NOMO-1 treated with dmso at 0.1 percent for 144 hours (cell line): ENCODE data around the gene EVC2.

Experiments
- DNase-seq: peaks from one replicate; lab custom pipeline; 2025; ENCODE audit not compliant: unreplicated experiment; lab: John Stamatoyannopoulos, UW

Gene EVC2

DNA sequence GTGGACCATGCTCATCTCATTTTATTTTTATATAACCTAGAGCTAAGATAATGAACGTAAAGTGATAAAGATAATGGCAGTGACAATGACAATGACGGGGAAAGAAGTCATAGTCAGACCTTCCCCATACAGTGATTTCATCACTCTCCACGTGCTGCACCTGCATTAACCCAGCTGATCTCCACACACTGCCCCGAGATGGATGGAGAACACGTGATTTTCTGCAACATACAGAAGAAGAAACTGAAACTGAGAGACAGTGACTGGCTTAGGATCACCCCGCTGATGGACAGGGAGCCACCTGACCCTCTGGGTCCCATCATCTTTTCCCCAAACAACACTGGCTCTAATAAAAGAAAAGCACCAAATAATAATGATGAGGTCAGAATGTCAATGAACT, 22.0 kb downstream of the EVC2 start:
- DNase-seq: no peak

DNA sequence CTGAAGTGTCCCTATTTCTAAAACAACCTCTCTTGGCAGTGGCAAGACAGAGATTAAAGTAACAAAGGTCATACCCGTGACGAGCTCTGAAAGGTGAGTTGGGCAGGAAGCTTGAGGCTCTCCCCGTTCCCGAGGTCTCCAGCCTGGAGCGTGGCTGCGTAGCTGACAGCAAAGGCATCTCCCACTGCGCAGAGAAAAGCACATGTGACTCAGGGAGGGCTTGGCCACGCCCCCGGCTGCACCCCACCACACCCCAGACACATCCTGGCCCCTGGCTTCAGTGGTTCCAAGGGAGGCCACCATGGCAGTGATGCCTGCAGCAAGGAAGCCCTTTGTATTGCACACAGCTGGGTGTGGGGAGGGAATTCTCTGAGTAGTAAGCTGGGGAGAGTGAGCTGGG, 23.1 kb downstream of the EVC2 start:
- no peak for DNase-seq

DNA sequence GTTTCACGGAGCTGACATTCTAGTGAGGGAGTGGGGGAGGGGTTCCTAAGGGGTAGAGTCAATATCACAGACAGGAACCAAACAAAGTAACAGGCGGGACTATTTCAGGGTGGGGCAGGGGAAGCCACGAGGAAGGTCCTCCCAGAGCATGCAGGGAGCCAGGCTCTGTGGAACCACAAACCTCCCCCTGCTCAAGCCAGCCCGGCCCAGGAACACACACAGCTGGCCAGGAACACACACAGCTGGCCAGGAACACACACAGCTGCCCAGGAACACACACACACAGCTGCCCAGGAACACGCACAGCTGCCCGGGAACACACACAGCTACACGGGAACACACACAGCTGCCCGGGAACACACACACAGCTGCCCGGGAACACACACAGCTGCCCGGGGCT, 24.8 kb downstream of the EVC2 start:
- DNase-seq: no peak

DNA sequence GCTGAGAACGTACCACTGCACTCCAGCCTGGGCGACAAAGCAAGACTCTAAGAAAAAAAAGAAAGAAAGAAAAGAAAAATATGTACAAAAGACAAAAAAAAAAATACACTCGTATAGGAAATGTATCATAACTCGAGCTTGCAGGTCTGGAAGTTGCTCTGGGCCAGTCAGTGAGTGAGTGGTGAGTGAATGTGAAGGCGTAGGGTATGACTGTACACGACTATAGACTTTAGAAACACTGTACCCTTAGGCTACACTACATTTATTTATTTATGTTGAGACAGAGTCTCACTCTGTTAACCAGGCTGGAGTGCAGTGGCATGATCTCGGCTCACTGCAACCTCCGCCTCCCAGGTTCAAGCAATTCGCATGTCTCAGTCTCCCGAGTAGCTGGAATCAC, 29.4 kb downstream of the EVC2 start:
- no peak for DNase-seq

DNA sequence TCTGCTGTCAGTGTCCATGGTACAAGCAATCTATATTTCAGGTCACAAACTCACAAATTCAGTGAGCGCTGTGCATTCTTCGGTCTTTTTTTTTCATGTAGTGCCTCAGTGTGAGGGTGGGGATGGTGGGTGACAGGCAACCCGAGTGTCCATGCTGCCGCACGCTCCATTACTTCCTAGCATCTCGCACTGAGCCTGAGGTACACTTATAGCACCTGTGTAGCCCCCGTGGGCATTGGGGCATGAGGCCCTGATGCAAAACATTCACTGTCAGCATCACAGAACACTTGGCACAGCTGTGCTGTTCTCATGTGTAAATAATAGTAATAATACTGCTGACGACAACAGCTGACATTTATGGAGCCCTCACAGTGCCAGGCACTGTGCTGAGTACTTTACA, 31.6 kb downstream of the EVC2 start:
- DNase-seq: no peak

DNA sequence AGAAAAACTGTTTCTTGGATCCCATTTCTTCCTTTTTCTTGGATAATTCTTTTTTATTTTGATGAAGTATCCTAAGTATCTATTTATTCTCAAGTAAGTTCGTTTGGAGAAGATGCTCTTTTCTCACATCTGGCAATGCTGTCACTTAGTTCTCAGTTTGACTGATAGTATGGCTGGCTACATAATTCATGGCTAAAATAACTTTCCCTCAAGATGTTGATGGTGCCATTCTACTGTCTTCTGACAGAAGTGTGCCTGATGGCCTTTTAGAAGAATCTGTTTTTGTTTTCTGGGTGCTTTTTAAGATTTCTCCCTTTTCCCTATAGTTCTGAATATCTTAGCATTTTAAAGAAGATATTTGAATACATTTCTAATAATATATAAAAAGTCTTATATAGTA, 41.6 kb downstream of the EVC2 start:
- DNase-seq: no peak

DNA sequence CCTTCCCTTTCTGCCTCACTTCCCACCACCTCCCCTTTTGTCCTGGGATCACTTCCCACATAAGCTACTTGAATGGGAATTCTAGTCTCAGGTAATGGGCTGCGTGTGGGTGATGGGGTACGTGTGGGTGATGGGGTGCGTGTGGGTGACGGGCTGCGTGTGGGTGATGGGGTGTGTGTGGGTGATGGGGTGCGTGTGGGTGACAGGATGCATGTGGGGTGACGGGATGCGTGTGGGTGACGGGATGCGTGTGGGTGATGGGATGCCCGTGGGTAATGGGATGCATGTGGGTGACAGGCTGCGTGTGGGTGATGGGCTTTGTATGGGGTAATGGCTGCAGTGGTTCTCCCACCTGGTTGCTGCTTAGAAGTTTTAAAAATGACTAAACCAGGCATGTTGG, 43.6 kb downstream of the EVC2 start:
- DNase-seq: no peak

DNA sequence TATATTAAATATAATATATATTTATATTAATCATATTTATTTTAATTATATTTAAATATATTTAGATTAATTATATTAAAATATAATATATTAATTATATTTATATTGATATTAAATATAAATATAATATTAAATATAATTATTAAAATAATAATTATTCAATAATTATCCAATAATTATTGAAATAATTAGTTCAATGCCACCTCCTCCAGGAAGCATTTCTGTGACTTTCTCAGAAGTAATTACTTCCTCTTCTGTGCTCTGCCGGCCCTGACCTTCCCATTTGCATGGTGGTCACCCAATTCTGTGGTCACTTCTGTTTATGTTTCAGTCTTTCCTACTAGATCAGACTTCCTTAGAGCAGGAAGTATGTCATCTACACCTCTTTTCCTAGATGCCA, 45.8 kb downstream of the EVC2 start:
- no peak for DNase-seq

DNA sequence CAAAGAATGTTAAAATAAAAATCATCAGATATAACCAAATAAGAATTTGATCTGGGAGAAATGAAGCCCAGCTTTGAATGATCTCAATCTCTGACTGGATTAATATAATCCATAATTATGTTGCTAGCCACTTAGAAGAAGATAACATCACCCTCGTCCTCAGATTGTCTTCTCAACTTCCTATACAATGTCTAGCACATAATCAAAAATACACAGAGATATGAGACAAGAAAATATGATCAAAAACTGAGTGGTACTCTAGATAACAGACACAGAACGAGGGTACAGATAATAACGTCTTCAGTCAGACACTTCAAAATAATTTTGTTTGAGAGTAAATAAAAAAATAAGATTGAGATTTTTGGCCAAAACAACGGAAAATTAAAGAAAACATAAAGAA, 47.1 kb downstream of the EVC2 start:
- no peak for DNase-seq

DNA sequence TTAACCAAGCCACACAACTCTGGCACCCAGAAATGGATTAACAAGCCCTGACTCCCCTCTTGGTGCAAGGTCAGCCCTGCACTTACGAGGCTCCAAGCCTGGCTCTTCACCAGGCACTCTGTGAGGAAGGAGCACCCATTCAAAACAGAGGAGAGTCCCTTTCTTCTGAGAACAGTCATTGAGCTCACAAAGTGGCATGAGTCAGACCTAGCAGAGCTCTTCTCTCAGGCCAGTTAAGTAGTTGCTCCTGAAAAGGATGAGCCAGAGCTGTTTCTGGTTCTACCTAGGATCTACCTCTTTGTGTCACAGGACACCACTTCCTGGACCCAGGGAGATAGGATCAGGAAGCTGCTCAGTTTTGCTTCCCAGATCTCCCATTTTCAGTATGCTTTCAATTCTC, 48.2 kb downstream of the EVC2 start:
- DNase-seq: no peak

DNA sequence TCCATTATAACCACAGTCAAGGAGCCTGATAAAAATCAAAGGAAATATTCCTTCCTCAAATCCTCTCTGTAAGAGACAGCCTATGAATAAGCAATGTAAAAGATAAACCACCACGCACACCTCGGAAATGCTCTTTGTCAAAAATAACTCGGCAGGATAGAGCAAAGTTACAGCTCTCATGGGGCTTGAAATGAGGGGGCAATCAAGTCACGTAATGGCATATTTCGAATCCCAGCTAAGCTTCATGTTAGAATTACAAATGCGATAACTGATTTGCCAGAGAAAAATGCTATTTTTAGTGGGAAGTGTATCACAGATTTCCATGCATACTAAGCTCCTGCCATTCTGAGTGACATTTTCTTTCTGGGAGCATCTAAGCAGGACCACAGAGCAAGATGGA, 49.4 kb downstream of the EVC2 start:
- no peak for DNase-seq

DNA sequence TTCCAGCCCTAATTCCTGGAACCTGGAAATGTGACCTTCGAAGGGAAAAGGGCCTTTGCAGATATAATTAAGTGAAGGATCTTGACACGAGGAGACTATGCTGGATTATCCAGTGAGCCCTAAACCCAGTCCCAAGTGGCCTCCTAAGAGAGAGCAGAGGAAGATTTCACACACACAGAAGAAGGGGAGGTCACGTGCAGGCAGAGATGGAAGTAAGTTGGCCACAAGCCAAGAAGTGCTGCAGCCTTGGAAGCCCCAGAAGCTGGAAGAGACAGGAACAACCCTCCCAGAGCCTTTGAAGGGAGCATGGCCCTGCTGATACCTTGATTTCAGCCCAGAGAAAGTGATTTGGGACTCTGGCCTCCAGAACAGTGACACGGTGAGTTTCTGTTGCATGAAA, 51.9 kb downstream of the EVC2 start:
- DNase-seq: no peak

DNA sequence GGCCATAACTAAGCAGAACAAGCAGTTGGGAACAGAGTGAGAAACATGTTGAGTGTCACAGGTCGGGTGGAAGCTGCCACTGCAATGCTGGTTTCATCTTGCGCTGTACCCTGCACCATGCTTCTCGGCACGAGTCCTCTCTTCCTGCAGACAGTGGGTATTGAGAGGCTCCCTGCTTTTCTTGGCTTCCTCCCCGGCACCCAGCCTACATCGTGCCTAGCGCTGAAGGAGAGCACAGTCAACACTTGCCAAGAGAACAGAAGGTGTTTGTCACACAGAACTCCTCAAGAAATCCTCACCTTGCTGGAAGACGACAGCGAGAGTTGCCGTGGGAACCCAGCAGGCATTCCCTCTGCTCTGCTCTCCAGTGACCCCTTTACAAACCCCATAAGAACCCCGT, 53.6 kb downstream of the EVC2 start:
- DNase-seq: no peak

DNA sequence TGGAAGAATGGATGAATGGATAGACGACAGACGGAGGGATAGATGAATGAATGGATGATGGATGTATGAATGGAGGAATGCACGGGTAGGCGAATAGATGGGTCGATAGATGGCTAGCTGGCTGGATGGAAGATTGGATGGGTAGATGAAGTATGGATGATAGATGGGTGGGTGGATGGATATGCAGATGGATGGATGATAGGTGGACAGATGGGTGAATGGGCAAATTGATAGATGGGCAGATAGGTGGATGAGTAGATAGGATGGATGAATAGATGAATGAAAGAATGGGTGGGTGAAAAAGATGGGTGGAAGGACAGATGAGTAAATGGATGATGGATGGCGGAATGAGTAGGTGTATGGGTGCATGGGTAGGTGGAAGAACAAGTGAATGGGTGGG, 57.3 kb downstream of the EVC2 start:
- DNase-seq: no peak

DNA sequence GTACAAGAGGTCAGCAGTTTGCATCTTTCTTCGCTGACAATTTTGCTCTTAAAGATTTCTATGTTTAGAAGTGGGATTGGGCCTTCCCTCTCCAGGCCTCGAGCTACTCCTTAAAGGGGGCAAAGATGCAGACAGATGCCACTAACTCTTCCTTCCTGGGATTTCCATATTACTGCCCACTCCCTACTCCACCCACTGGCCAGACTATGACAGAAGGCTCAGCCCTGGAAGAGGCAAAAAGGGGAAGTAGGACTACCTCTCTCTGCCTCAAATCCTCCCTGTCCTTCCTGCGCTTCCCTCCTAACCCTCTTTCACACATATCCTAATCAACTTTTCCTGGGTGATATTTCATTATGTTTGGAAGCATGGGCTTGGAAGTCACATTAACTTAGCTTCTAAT, 58.3 kb downstream of the EVC2 start:
- no peak for DNase-seq

DNA sequence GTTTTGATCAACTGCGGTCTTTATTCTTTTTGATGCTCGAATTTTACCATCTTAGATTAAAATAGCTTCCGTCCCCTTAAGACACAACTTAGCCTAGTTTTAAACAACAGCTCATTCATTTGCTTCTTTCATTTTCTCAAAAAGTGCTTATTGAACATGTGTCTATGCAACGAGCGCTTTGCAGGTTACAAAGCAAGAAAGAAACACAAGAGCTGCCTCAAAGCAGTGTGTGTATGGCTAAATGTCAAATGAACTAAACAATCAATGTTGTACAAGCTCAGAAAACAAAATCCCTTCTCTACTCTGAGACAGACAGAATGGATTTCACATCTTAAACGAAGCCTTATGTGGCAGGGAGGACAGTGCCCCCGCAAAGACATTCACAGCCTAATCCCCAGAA, 61.0 kb downstream of the EVC2 start:
- DNase-seq: no peak

DNA sequence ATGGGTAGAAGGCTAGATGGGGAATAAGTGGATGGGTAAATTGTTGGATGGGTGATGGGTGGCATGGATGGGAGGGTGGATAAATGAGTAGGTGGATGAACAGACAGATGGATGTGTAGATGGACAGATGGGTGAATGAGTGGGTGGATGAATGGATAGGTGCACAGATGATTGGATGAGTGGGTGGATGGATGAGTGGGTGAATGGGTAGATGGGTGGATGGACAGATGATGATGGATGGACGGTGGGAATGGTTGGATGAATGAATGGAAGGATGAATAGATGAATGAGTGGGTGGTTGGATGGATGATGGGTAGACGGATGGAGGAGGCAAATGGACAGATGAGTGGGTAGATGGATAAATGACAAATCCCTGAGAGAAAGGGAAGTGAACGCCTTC, 68.3 kb downstream of the EVC2 start:
- no peak for DNase-seq

DNA sequence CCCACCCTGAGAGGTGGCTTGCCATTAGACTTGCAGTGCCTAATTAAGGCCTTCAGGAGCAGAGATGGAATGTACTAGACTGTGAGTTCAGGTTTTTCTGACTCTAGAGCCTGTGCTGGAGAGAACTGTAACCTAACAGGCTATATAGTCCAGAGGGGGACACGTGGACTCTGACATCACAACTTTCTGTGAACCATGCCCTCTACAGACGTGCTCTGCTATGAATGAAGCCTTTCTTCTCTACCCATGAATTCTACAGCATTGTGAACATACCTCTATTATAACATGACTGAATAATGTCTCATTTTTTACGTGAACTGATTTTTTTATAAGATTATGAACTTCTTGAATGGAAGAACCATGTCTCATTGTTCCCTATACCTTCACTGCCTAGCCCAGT, 68.8 kb downstream of the EVC2 start:
- no peak for DNase-seq

DNA sequence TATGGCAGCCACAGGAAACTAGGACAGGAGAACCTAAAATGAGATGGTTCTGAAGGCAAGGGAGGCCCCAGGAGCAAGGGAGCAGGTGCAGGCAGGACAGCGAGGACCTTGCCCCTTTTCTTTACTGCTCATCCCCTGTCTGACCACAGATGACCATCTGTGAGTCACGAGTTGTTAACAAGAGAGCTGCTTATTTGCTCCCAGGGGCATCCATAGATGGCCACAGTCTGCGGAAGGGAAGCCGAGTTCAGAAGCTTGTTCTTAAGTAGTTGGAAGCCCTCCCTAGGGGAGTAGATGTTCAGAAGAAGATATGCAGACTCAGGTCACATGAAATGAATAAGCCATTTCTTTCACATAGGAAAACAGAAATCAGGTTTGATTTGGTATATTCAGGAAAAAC, 69.4 kb downstream of the EVC2 start:
- DNase-seq: no peak

DNA sequence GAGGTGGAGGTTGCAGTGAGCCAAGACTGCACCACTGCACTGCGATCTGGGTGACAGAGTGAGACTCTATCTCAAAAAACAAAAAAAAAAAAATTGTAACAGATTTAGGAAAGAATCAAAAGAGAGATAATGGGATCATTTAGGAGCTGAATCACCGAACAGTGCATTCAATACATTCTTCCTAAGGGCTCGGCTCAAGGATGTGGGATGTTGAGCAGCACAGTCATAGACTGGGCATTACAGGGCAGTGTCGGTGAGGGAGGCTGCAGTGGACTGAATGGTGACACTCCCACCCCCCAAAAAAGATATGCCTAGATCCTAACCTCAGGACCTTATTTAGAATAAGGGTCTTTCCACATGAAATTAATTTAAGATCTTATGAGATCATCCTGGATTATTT, 70.0 kb downstream of the EVC2 start:
- DNase-seq: no peak

DNA sequence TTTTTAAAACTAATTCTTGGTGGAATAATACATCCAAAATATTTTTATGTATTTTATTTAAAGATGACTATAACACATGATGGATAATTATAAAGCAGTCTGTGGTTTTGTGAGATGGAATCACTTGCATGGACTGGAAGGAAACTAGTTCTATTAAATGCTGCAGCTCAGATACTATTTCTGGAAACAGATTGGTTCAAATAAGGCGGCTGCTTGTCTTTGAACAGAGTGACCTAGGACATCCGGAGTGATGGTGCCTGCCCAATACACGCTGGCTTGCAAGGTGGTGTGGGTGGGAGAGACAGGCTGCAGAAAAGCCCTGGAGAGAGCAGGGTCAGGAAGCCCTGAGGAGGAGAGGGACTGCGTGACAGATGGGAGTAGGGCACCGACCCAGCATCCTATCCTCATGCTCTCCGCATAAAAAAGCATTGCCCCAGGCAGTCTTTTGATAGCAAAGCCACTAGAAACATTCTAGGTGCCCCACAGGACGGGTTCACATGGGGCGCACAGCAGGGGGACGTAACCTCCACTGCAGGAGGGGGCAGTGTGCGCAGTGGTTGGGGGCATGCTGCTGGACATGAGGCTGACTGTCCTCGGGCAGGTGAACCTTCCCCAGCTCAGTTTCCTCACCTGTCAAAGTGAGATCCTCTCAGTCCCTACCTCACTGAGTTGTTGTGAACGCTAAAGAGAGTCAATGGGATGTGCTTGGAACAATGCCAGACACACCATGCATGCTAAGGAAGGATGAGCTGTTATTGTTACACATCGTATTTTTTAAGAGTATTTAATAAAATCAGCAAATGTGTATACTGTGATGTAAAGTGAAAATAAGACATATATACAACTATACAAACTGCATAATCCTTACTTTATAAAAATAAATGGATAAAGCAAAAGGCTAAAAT, 71.3 kb downstream of the EVC2 start:
- DNase-seq: no peak

DNA sequence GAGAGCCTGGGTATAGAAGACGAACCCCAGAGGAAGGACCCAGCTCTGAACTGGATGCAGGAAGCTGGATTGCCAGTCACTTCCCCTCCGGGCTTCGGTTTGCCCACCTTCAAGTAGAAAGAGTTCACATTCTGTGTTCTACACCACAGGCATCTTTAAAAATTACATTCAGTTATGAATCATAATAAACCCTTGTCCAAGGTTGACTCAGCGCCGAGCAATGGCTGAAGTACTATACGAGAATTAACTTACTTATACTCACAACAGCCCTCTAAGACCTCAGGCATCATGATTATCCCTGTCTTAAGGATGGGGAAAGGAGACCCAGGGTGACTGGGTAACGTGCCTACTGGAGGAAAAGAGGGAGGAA, 72.5 kb downstream of the EVC2 start:
- DNase-seq: no peak

DNA sequence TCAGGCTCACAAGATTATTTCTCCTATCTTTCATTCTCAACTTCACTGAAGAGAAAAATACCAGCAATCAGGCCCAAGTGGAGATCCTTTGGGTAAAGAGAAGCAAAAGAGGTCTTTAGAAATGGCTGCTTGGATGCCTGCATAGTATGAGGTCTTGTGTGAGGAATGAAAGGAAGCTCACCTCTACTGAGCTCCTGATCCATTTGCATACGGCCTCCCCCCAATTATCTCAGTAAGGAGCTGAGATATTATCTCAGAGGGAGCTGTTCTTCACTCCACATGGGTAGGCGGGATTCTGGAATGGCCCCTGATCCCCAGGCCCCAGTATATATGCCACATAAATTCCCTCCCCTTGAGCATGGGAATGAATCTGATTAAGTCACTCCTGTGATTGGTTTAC, 75.8 kb downstream of the EVC2 start:
- DNase-seq: no peak
